HEK293 (cell line): Measurements from ENCODE around the gene ZNF485.

ENCODE experiments used
- CTCF ChIA-PET: fragments of 350-600 bp; formaldehyde crosslinking; extraction: SDS; loops from one replicate; lab custom pipeline; 2021; ENCODE audit warnings: antibody characterized with exemption; lab: Yijun Ruan, JAX
- POLR2A ChIA-PET: fragments of 300-600 bp; formaldehyde crosslinking; extraction: SDS; loops from one replicate; lab custom pipeline; 2020; ENCODE audit warnings: antibody characterized with exemption, inconsistent platforms; lab: Yijun Ruan, JAX
- H3K27ac ChIP-seq: fragments of 200-500 bp; sonication (Bioruptor generic); 2 replicates; pipeline ENCODE4 v1.5.1; 2014; ENCODE audit warnings: low read depth, low read length, control low read depth, inconsistent platforms; ENCODE audit errors: extremely low read depth
- H3K36me3 ChIP-seq, 2 experiments: fragments of 200-500 bp in 1 of 2; sonication (Bioruptor generic) in 1 of 2; 1 replicate in 1 of 2; 2 replicates in 1 of 2; pipeline ENCODE4 v1.5.1; 2014 to 2017; ENCODE audit warnings: inconsistent platforms in 2 of 2, low read length in 2 of 2; ENCODE audit not compliant: control insufficient read depth in 2 of 2, insufficient read depth in 1 of 2
- H3K4me1 ChIP-seq: fragments of 200-500 bp; sonication (Bioruptor generic); 2 replicates; pipeline ENCODE4 v1.5.1; 2014; ENCODE audit warnings: mild to moderate bottlenecking, low read length, inconsistent platforms; ENCODE audit not compliant: control insufficient read depth, insufficient read depth
- H3K4me3 ChIP-seq: 2 replicates; pipeline ENCODE4 v1.5.1; 2011; ENCODE audit warnings: low read depth, mild to moderate bottlenecking, control low read depth, low read length, moderate library complexity
- H3K9me3 ChIP-seq: fragments of 200-500 bp; sonication (Bioruptor generic); 2 replicates; pipeline ENCODE4 v1.5.1; 2014; ENCODE audit warnings: low read depth, low read length, inconsistent platforms; ENCODE audit not compliant: control insufficient read depth, insufficient read depth
- GLI4 ChIP-seq: fragments of 450-650 bp; formaldehyde crosslinking; IDR thresholded peaks from 2 replicates; pipeline ENCODE4 v1.5.1; 2016; ENCODE audit warnings: missing biosample characterization, missing genetic modification characterization
- HOXA7 ChIP-seq: sonication (generic); formaldehyde crosslinking; IDR thresholded peaks from 2 replicates; pipeline ENCODE4 v1.8.1; 2022; ENCODE audit warnings: missing genetic modification reagents, borderline replicate concordance
- HOXD13 ChIP-seq: sonication (generic); formaldehyde crosslinking; IDR thresholded peaks from 2 replicates; pipeline ENCODE4 v1.8.0; 2022; ENCODE audit warnings: missing genetic modification reagents, borderline replicate concordance
- MYNN ChIP-seq: fragments of 450-650 bp; formaldehyde crosslinking; IDR thresholded peaks from 2 replicates; pipeline ENCODE4 v1.5.1; 2016; ENCODE audit warnings: missing biosample characterization, missing genetic modification characterization, borderline replicate concordance
- MZF1 ChIP-seq: fragments of 450-650 bp; formaldehyde crosslinking; IDR thresholded peaks from 2 replicates; pipeline ENCODE4 v1.5.1; 2017; ENCODE audit warnings: missing biosample characterization, missing genetic modification characterization, borderline replicate concordance
- PRDM4 ChIP-seq: fragments of 450-650 bp; formaldehyde crosslinking; IDR thresholded peaks from 2 replicates; pipeline ENCODE4 v1.5.1; 2017; ENCODE audit warnings: missing biosample characterization, missing genetic modification characterization
- WT1 ChIP-seq: fragments of 450-650 bp; formaldehyde crosslinking; IDR thresholded peaks from 2 replicates; pipeline ENCODE4 v1.5.1; 2016; ENCODE audit warnings: missing biosample characterization, missing genetic modification characterization
- YY1 ChIP-seq: fragments of 450-650 bp; formaldehyde crosslinking; IDR thresholded peaks from 2 replicates; pipeline ENCODE4 v1.5.1; 2018; ENCODE audit warnings: missing biosample characterization, missing genetic modification characterization
- ZBTB17 ChIP-seq: fragments of 450-650 bp; formaldehyde crosslinking; IDR thresholded peaks from 2 replicates; pipeline ENCODE4 v1.5.1; 2016; ENCODE audit warnings: missing biosample characterization, missing genetic modification characterization
- ZFP41 ChIP-seq: fragments of 450-650 bp; formaldehyde crosslinking; IDR thresholded peaks from 2 replicates; pipeline ENCODE4 v1.5.1; 2016; ENCODE audit warnings: missing biosample characterization, missing genetic modification characterization, borderline replicate concordance
- ZIC2 ChIP-seq: fragments of 450-650 bp; formaldehyde crosslinking; IDR thresholded peaks from 2 replicates; pipeline ENCODE4 v1.5.1; 2016; ENCODE audit warnings: missing biosample characterization, missing genetic modification characterization
- ZNF114 ChIP-seq: fragments of 450-650 bp; formaldehyde crosslinking; IDR thresholded peaks from 2 replicates; pipeline ENCODE4 v1.5.0; 2017; ENCODE audit warnings: missing biosample characterization, missing genetic modification characterization
- ZNF121 ChIP-seq: fragments of 450-650 bp; formaldehyde crosslinking; IDR thresholded peaks from 2 replicates; pipeline ENCODE4 v1.5.1; 2016; ENCODE audit warnings: missing biosample characterization, missing genetic modification characterization
- ZNF184 ChIP-seq: fragments of 450-650 bp; IDR thresholded peaks from 2 replicates; pipeline ENCODE4 v1.5.1; 2018; ENCODE audit warnings: missing biosample characterization, mild to moderate bottlenecking, missing genetic modification characterization
- ZNF202 ChIP-seq: fragments of 450-650 bp; formaldehyde crosslinking; IDR thresholded peaks from 2 replicates; pipeline ENCODE4 v1.5.1; 2016; ENCODE audit warnings: missing biosample characterization, missing genetic modification characterization, borderline replicate concordance
- ZNF214 ChIP-seq: fragments of 450-650 bp; formaldehyde crosslinking; IDR thresholded peaks from 2 replicates; pipeline ENCODE4 v1.5.1; 2017; ENCODE audit warnings: missing biosample characterization, mild to moderate bottlenecking, missing genetic modification characterization, borderline replicate concordance
- ZNF544 ChIP-seq: fragments of 450-650 bp; formaldehyde crosslinking; IDR thresholded peaks from 2 replicates; pipeline ENCODE4 v1.5.0; 2017; ENCODE audit warnings: missing biosample characterization, missing genetic modification characterization
- ZNF571 ChIP-seq: fragments of 450-650 bp; formaldehyde crosslinking; IDR thresholded peaks from 2 replicates; pipeline ENCODE4 v1.5.0; 2017; ENCODE audit warnings: missing biosample characterization, missing genetic modification characterization
- ZNF585B ChIP-seq: fragments of 450-650 bp; formaldehyde crosslinking; IDR thresholded peaks from 2 replicates; pipeline ENCODE4 v1.5.1; 2016; ENCODE audit warnings: missing biosample characterization, missing genetic modification characterization
- ZNF596 ChIP-seq: fragments of 450-650 bp; IDR thresholded peaks from 2 replicates; pipeline ENCODE4 v1.5.0; 2018; ENCODE audit warnings: missing biosample characterization, mild to moderate bottlenecking, missing genetic modification characterization, moderate library complexity
- ZNF623 ChIP-seq: fragments of 450-650 bp; formaldehyde crosslinking; IDR thresholded peaks from 2 replicates; pipeline ENCODE4 v1.5.1; 2016; ENCODE audit warnings: missing biosample characterization, missing genetic modification characterization
- ZNF747 ChIP-seq: fragments of 450-650 bp; formaldehyde crosslinking; IDR thresholded peaks from 2 replicates; pipeline ENCODE4 v1.5.1; 2016; ENCODE audit warnings: missing biosample characterization, missing genetic modification characterization
- ZNF785 ChIP-seq: fragments of 450-650 bp; formaldehyde crosslinking; IDR thresholded peaks from 2 replicates; pipeline ENCODE4 v1.5.1; 2016; ENCODE audit warnings: missing biosample characterization, missing genetic modification characterization
- TF ChIP-seq, protein P1 (sequence below): fragments of 450-650 bp; formaldehyde crosslinking; IDR thresholded peaks from 2 replicates; pipeline ENCODE4 v1.5.1; 2016; ENCODE audit warnings: missing biosample characterization, missing genetic modification characterization

ZNF485 gene

DNA sequence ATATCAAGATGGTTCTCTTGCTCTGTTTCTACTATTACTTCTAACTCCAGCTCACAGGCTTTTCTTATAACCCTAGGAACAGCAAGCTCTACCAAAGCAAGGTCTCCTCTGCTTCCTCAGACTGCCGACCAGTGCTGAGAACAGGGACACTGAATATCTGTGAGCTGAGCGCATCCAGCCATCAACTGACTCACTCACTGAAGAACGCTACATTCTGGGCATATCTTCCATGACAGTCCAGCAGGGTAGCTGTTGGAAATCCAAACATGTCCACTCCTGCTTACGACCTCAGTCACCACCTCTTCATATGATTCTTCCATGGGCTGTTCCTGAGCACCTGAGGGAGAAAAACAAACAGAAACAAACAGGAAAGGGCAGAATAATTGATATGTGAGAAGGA lies 39.6 kb downstream of the ZNF485 start:
- Histone ChIP-seq H3K36me3 (peaks cover 0 to 43% of the 10 kb centered on the region in 2 experiments; a peak in 1 of 3 replicates), H3K9me3 (no peaks in the 10 kb centered on the region), H3K4me3 (no peak overlapping the region), H3K27ac (no peak overlapping the region), H3K4me1 (no peaks in the 10 kb centered on the region)
- CTCF ChIA-PET, result interaction anchor here (1.1 kb wide), 1 partner anchor 25 kb away, joined by 3 read pairs; no protein-coding TSS in a partner anchor
- POLR2A ChIA-PET, result no interaction called here
- no peak for TF ChIP-seq ZNF571
- no peak for TF ChIP-seq YY1 (tag by site-specific recombination)
- TF ChIP-seq ZNF585B, result no peak
- TF ChIP-seq, protein P1, sequence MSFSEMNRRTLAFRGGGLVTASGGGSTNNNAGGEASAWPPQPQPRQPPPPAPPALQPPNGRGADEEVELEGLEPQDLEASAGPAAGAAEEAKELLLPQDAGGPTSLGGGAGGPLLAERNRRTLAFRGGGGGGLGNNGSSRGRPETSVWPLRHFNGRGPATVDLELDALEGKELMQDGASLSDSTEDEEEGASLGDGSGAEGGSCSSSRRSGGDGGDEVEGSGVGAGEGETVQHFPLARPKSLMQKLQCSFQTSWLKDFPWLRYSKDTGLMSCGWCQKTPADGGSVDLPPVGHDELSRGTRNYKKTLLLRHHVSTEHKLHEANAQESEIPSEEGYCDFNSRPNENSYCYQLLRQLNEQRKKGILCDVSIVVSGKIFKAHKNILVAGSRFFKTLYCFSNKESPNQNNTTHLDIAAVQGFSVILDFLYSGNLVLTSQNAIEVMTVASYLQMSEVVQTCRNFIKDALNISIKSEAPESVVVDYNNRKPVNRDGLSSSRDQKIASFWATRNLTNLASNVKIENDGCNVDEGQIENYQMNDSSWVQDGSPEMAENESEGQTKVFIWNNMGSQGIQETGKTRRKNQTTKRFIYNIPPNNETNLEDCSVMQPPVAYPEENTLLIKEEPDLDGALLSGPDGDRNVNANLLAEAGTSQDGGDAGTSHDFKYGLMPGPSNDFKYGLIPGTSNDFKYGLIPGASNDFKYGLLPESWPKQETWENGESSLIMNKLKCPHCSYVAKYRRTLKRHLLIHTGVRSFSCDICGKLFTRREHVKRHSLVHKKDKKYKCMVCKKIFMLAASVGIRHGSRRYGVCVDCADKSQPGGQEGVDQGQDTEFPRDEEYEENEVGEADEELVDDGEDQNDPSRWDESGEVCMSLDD (tag by site-specific recombination), result no peak
- no peak for TF ChIP-seq ZNF623 (tag by site-specific recombination)
- no peak for TF ChIP-seq ZNF214 (tag by site-specific recombination)
- no peak for TF ChIP-seq ZNF596
- TF ChIP-seq PRDM4 (tag by site-specific recombination), result no peak
- no peak for TF ChIP-seq ZBTB17 (tag by site-specific recombination)
- no peak for TF ChIP-seq ZNF785 (tag by site-specific recombination)
- TF ChIP-seq ZNF202 (tag by site-specific recombination), result no peak
- no peak for TF ChIP-seq ZNF747 (tag by site-specific recombination)
- no peak for TF ChIP-seq HOXD13 (CRISPR knock-in tag)
- no peak for TF ChIP-seq ZNF121 (tag by site-specific recombination)
- TF ChIP-seq ZNF184 (tag by site-specific recombination), result no peak
- no peak for TF ChIP-seq WT1 (tag by site-specific recombination)
- no peak for TF ChIP-seq GLI4 (tag by site-specific recombination)
- no peak for TF ChIP-seq ZNF114 (tag by site-specific recombination)
- no peak for TF ChIP-seq ZFP41 (tag by site-specific recombination)

GRCh38 chr10:43647576-43647975 lies 41.3 kb downstream of the ZNF485 start:
- H3K4me3 ChIP-seq, result no peak overlapping the region
- CTCF ChIA-PET, result interaction anchor here (0.8 kb wide), 1 partner anchor 37 kb away, joined by 3 read pairs; no protein-coding TSS in a partner anchor
- TF ChIP-seq ZNF544 (no peak), HOXA7 (CRISPR knock-in tag) (no peak), WT1 (tag by site-specific recombination) (no peak), MZF1 (tag by site-specific recombination) (no peak), MYNN (tag by site-specific recombination) (no peak), ZIC2 (tag by site-specific recombination) (0 out of 2 replicates have a peak, but pooled peaks have one; percentile 25)
- TF ChIP-seq, all 188 proteins: peak for 1
- POLR2A ChIA-PET, result no interaction called here
- Histone ChIP-seq H3K36me3 (peaks cover 0 to 43% of the 10 kb centered on the region in 2 experiments; a peak in 1 of 3 replicates), H3K4me1 (no peaks in the 10 kb centered on the region), H3K9me3 (no peaks in the 10 kb centered on the region), H3K27ac (no peak overlapping the region)
